ENCODE measurements around the gene PLCG2.

DNA sequence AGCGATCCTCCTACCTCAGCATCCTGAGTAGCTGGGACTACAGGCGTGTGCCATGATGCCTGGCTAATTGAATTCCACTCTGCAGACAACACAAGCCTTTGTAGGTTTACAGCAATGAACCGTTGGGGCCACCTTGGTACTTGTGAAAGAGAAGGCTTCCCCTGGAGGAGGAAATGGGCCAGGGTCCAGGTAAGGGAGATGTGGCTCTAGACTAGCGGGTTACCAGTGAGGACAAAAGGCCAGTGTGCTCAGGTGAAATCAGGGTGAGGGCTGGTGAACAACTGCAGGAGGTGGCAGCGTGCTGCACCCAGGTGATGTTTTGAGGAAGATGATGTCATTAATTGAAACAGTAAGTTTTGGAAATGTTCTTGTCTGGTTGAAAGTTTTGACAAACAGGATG lies 225.5 kb downstream of the PLCG2 start:
- no peak for TF ChIP-seq EZH2phosphoT487 (IDR thresholded peaks at IDR 0.05; ENCODE audit: insufficient read depth, low read depth)
- no peak for TF ChIP-seq EZH2 (IDR thresholded peaks at IDR 0.05; ENCODE audit: insufficient read depth, poor library complexity, severe bottlenecking)

Measured in GM23248 (cell line).